ENCODE measurements around the gene EIF2D. TPM values are rescaled to one million over a fixed set of nuclear protein-coding genes. Genes with fewer than 3 reads are reported as not detected.
"Not testable (repeated sequence)": the region's sequence is repeated elsewhere in the genome, so short reads cannot be mapped to it uniquely, and the experiment has no call there.

EIF2D gene
- polyA plus RNA-seq, 3 donors = 16.4 to 31.6 (median 16.8) TPM

DNA sequence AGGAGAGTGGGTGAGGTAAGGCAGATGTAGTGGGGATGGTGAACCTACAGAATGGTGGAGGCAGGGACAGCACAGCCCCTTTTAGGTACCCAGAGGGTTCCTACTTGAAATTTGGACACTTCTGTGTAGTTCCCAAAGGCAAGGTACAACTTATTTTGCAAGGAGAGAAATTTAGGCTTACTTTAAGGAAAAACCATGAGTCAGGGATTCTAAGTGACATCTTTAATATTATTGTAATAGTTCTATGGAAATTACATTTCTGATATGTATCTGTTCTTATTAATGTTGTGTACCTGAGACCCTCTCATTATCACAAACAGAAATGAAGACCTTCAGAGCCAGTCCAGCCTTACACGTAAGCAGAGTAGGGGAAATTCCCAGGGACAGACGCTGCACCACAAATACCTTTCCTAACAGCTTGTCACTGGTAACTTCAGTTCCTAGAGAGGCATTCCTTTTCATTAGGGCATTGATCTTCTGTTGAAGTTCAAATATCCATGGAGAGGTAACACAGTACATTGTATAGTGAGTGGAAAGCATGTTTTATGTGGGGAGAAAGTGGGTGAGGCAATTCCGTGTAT lies 30.9 kb upstream of the EIF2D start:
- TF ChIP-seq, protein P1, sequence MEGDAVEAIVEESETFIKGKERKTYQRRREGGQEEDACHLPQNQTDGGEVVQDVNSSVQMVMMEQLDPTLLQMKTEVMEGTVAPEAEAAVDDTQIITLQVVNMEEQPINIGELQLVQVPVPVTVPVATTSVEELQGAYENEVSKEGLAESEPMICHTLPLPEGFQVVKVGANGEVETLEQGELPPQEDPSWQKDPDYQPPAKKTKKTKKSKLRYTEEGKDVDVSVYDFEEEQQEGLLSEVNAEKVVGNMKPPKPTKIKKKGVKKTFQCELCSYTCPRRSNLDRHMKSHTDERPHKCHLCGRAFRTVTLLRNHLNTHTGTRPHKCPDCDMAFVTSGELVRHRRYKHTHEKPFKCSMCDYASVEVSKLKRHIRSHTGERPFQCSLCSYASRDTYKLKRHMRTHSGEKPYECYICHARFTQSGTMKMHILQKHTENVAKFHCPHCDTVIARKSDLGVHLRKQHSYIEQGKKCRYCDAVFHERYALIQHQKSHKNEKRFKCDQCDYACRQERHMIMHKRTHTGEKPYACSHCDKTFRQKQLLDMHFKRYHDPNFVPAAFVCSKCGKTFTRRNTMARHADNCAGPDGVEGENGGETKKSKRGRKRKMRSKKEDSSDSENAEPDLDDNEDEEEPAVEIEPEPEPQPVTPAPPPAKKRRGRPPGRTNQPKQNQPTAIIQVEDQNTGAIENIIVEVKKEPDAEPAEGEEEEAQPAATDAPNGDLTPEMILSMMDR (IDR thresholded peaks at IDR 0.05) = no peak
- Histone ChIP-seq H3K27me3 (ENCODE audit: control insufficient read depth in 2 of 2, insufficient read depth in 2 of 2, low read length in 2 of 2) (no peaks in the 10 kb centered on the region), H3K4me3 (replicated peaks in 1 of 3; ENCODE audit: low read depth in 2 of 3, low read length in 3 of 3) (no peak overlapping the region), H4K20me1 (ENCODE audit: insufficient read depth, low read length) (no peaks in the 10 kb centered on the region), H2AFZ (ENCODE audit: insufficient read depth, low read depth, low read length, poor library complexity, severe bottlenecking) (no peak overlapping the region), H3K9ac (ENCODE audit: insufficient read depth, low read length, poor library complexity, severe bottlenecking) (no peak overlapping the region), H3K4me1 (ENCODE audit: control insufficient read depth in 1 of 2, insufficient read depth in 2 of 2, low read length in 2 of 2) (peaks cover 15 to 18% of the 10 kb centered on the region in 2 donors), H3K9me3 (replicated peaks in 1 of 2; ENCODE audit: control insufficient read depth in 1 of 2, insufficient read depth in 1 of 2, low read length in 2 of 2) (no peaks in the 10 kb centered on the region), H3K79me2 (ENCODE audit: insufficient read depth, low read length) (no peaks in the 10 kb centered on the region), H3K27ac (ENCODE audit: low read depth in 1 of 2, low read length in 2 of 2) (no peak overlapping the region), H3K36me3 (replicated peaks in 1 of 2; ENCODE audit: control insufficient read depth in 1 of 2, insufficient read depth in 2 of 2, low read length in 2 of 2) (no peaks in the 10 kb centered on the region), H3K4me2 (replicated peaks; ENCODE audit: extremely low read depth, low read length, poor library complexity, severe bottlenecking) (no peak overlapping the region)
- intact Hi-C loops (cut with micrococcal nuclease) = no loop called here
- no peak for DNase-seq
- peaks cover 0 to 2% (median 0%) of the 10 kb centered on the region in 3 donors for H3K27me3 Mint-ChIP-seq (ENCODE audit: low read depth in 3 of 3)
- peak overlapping the region in 1 of 7 donors; percentile 38 for H3K27ac Mint-ChIP-seq
- H3K4me3 Mint-ChIP-seq = no peak overlapping the region
- WGBS (ENCODE audit: insufficient coverage) = 80% methylated on average over 1 of the region's 3 CpGs
- H3K4me1 Mint-ChIP-seq = peaks cover 13% of the 10 kb centered on the region
- H3K36me3 Mint-ChIP-seq = no peaks in the 10 kb centered on the region
- no peaks in the 10 kb centered on the region for H3K9me3 Mint-ChIP-seq

DNA sequence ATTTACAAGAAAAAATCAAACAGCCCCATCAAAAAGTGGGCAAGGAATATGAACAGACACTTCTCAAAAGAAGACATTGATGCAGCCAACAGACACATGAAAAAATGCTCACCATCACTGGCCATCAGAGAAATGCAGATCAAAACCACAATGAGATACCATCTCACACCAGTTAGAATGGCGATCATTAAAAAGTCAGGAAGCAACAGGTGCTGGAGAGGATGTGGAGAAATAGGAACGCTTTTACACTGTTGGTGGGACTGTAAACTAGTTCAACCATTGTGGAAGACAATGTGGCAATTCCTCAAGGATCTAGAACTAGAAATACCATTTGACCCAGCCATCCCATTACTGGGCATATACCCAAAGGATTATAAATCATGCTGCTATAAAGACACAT lies 29.8 kb upstream of the EIF2D start:
- H4K20me1 ChIP-seq (ENCODE audit: insufficient read depth, low read length); H3K9ac ChIP-seq (ENCODE audit: insufficient read depth, low read length, poor library complexity, severe bottlenecking); H2AFZ ChIP-seq (ENCODE audit: insufficient read depth, low read depth, low read length, poor library complexity, severe bottlenecking); H3K27ac ChIP-seq (ENCODE audit: low read depth in 1 of 2, low read length in 2 of 2); H3K9me3 Mint-ChIP-seq; H3K9me3 ChIP-seq (replicated peaks in 1 of 2; ENCODE audit: control insufficient read depth in 1 of 2, insufficient read depth in 1 of 2, low read length in 2 of 2); H3K27ac Mint-ChIP-seq; H3K4me2 ChIP-seq (replicated peaks; ENCODE audit: extremely low read depth, low read length, poor library complexity, severe bottlenecking); H3K27me3 ChIP-seq (ENCODE audit: control insufficient read depth in 2 of 2, insufficient read depth in 2 of 2, low read length in 2 of 2); DNase-seq; H3K36me3 Mint-ChIP-seq; H3K27me3 Mint-ChIP-seq (ENCODE audit: low read depth in 3 of 3); intact Hi-C loops (cut with micrococcal nuclease); H3K79me2 ChIP-seq (ENCODE audit: insufficient read depth, low read length); H3K4me3 ChIP-seq (replicated peaks in 1 of 3; ENCODE audit: low read depth in 2 of 3, low read length in 3 of 3); H3K4me3 Mint-ChIP-seq; H3K36me3 ChIP-seq (replicated peaks in 1 of 2; ENCODE audit: control insufficient read depth in 1 of 2, insufficient read depth in 2 of 2, low read length in 2 of 2): not testable (repeated sequence)
- peaks cover 15 to 18% of the 10 kb centered on the region in 2 donors for H3K4me1 ChIP-seq (ENCODE audit: control insufficient read depth in 1 of 2, insufficient read depth in 2 of 2, low read length in 2 of 2)
- no CpG with 5 or more reads among the region's 2 CpGs for WGBS (ENCODE audit: insufficient coverage)
- peaks cover 13% of the 10 kb centered on the region for H3K4me1 Mint-ChIP-seq
